HG03103 (cell line): ENCODE results near the gene BCO2.

Source experiments
- ATAC-seq: cut with Tn5 transposase; IDR thresholded peaks from one replicate; pipeline ENCODE4 v1.9.1; 2021; ENCODE audit warnings: low read depth; ENCODE audit not compliant: unreplicated experiment

BCO2 gene

DNA sequence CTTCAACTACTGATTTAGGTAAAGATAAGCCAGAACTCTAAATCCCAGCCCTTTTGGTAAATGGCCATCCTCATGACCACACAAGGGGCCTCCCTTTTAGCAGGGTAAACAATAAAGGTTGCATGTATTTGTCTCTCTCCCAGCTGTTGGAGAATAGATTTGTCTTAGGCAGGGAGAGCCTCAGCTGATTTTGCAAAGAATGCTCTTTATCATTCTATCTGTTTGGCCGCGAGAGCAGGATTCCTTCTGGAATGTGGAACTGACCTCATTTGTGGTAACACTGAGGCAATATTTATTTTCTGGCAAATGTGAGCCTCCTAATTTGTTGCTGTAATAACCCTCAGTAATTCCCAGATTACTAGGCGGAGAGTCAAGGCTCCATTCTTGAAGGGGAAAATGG, 66.2 kb downstream of the BCO2 start:
- no peak for ATAC-seq

DNA sequence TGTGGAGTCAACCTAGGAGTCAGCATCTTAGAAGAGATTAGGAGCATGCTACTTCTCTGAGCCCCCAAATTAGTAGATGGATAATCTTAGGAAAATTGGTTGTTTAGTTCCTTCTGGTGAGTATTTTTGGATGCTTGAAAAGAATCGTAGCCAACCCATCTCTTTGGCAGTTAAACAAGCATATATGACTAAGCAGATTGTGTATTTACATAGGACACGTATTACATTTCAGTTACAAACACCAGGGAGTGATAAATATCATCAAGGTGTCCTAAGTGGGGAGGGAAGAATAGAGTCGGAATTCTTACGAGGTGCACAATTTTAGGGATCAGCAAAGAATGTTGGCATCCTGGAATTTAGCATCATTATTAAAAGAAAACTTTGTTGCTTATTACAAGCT, 71.9 kb downstream of the BCO2 start:
- ATAC-seq: no peak

DNA sequence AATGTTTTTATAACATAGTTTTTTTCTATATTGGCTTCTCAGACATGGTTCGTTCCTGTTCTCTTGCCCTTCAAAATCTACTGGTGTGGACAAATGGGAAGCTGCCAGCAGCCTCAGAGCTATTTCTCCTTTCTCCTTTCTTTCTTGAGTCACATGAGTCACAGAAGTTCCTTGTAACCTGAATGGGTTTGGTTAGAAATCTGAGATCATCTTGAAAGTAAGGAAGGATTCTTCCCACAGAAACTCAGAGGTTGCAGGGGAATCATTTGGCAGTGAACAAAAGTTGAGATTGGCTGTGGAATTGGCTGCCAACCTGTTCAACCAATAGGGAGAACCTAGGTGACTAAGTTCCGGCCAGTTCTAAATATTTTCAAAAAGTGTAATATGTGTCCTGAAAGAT, 72.9 kb downstream of the BCO2 start:
- no peak for ATAC-seq

DNA sequence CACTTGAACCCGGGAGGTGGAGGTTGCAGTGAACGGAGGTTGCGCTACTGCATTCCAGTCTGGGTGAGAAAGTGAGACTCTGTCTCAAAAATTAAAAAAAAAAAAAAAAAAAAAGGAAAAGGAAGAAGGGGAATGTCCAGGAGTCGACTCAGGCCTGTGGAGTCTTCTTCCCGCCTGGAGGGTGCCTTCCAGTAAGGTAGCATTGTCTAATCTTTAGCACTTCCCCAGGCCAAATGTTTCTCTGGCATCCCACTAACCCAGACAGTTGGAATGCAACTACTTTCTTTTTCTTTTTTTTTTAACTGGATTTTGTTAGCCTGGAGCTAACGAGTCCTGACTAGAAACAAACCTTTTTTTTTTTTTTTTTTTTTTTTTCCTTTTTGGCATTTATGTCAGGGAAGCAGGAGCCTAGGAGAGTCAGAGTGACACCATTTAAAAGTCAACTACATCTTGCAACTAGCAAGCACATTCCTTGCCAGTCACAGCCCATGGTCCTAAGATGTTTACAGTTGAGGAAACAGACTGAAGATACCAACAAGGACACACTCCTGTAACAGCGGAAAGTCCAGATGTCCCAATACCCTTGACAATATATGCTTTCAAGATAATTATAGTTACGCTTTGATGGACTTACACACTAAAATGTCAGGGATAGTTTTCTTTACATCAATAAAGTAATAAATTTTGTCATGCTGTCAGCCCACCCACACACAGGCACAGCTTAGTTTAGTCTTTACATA, 74.7 kb downstream of the BCO2 start:
- no peak for ATAC-seq

DNA sequence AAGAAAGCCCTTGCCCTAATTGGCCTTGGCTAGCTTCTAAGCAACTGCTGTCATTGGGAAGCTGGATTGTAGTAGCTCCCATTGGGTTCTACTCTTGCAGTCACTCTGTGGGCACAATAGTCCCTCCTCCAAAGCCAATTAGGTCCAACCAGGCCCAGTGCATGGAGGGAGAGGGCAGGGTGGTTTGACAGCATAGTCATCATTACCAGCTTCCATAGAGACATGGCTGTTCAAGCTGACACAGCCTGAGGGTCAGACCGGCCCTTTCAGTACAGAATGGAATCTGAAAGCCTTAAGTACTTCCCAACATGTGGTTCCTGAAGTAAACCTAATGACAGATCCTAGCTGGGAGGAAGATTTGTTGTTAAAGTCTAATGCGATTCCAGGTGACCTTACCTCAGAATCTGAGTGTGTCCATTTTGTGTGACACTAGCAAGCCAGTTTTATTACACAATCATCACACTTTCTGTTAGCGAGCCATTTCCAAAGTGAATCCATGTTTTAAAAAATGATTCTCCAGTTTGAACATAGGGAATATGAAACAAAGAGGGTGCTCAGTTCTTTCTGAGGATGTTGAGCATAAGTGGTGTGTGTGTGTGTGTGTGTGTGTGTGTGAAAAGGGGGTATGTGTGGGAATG, 78.4 kb downstream of the BCO2 start:
- ATAC-seq: no peak

DNA sequence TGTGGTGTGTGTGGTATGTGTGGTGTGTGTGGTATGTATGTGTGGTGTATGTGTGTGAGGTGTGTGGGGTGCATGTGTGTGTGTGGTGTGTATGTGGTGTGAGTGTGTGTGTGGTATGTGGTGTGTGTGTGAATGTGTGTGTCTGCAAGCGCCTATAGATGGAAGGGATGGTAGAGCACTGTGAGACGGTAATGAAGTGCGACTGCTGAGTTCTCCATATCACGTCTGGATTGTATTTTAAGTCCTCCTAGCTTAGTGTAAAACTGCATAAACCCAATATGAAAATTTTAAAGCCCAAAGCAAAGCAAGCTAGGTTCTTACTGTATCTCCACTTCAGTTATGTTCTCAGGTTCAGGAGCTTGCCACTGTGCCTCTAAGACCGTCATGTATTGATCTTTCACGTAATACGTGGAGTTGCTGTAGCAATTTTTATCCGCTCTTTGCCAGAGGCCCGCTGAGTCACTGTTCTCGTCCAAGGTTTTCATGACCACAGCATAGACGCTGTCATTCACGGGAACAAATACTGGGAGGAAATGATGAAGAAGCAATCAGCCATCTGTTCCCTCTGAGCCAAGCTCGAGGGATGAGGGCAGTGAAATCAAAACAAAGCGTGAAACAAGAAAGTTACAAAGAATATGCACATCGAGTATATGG, 79.9 kb downstream of the BCO2 start:
- ATAC-seq: no peak

DNA sequence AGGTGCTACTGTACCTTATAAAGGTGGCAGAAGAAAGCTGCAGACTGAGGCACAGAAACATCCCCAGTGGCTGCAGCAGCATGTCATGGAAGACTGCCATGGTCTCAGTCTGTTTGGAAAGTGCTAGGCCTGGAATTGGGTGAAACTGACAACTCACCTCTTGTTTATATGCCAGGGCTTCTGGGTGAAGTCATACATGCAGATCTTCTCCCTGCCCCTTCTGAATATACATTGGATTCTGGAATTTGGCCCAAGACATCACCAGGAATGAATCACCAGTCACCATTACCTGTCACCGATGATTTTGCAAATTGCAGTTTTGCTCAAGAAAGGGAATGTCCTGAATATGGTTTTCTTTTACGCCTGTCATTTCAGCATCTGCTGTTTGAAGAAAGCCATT, 85.2 kb downstream of the BCO2 start, which contains the start of gene PLET1:
Gene PLET1 (minus strand): TSS at position 371 of the 400 bp plus-strand sequence. CDS start 271 bp downstream, at position 100.
- ATAC-seq: no peak

DNA sequence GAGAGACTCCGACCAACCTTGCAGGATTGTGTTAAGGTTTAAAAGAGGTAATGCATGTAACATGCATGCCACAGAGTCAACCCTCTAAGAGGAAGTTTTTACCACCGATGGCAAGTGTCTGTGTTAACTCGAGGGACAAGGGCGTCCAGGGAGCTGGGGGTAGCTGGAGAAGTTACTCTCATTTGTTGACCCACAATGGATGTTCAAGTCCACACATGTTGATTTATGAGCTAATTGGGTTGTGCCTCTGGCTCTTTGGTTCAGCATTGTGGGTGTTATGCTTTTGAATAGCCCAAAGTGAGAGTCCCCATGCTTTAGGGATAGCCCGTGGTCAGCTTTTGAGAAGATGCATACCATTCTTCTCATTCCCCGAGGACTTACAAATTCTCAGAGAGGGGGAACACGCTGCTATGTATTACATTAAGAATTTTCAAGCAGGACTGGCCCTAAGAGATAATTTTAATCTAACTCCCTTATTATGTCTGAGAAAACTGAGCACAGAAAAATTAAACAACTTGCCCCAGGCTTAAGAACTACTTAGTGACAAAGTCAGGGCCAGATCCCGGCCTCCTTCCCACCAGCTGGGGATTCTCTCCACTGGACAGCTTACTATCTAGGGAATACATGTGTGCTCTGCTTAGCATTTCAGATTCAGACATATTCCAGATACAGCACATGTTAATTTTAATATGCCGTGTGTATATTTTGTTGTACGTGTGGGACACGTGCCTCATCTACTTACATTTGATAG, 90.5 kb downstream of the BCO2 start:
- no peak for ATAC-seq

DNA sequence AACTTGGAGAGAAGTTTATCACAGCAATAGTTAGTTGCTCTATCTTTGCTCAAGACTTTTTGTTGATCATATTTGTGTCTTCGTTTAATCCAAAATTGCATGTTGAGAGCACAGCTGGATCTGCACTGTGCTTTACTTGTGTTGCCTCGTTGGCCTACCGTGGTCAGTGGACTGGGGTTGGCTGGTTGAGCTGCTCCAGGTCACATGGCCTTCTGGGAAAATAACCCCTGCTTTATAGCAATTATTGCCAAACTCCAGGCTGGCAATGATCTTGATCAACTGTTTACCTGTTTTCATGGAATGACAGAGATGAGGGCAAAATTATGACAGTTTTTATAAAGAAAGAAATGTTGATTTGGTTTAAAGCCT, 91.1 kb downstream of the BCO2 start:
- no peak for ATAC-seq

DNA sequence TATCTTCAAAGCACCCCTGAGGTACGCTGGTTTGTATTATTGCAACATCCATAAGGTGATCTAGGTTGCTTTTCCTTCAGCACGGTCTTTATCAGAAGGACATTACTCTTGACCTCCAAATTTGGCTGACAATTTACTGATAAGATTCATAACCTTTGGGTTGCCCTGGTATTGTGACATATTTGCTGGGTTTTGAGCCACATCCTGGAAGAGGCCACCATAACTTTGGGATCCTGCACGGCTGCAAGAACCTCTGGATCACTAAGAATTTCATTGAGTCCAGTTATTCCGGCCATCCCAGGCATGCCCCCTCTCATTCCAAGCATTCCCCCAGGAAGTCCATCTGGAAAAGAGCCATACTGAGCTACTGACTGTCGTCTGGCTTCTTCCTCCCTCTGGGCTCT, 91.9 kb downstream of the BCO2 start:
- ATAC-seq: no peak

DNA sequence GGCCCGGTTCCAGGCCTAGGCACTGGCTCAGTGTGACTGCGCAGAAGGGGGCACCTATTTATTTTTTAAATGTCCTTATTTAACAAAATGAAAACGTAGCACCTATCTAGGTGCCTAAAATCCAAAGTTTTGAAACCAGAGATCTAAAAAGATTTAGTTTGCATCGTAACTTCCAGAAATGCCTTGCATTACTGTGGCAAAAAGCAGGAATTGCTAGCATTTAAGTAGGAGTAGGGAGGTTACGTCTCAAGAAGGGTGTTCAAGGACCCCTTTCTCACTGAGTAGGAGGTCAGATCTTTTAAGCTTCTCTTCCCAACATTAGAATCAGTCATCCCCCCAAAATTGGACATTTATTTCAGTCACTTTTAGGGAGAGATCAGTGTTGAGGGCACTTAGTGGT, 93.1 kb downstream of the BCO2 start:
- no peak for ATAC-seq
